ENCODE results near the gene CHTF18.

CHTF18 gene

GRCh38 chr16:759110-759910, 29.1 kb upstream of the CHTF18 start:
- Histone ChIP-seq H3K4me3 (ENCODE audit: low read depth in 1 of 5, low read length in 5 of 5) (no peak overlapping the region), H3K9me3 (ENCODE audit: control insufficient read depth in 5 of 5, low read length in 5 of 5) (peaks cover 0 to 5% (median 0%) of the 10 kb centered on the region in 5 donors), H3K36me3 (ENCODE audit: control insufficient read depth in 5 of 5, insufficient read depth in 5 of 5, low read length in 5 of 5) (no peaks in the 10 kb centered on the region), H3K27me3 (ENCODE audit: control insufficient read depth in 5 of 5, insufficient read depth in 4 of 5, low read length in 5 of 5) (peaks cover 9 to 21% (median 16%) of the 10 kb centered on the region in 5 donors), H3K9ac (ENCODE audit: low read length in 5 of 5) (no peak overlapping the region), H3K4me1 (ENCODE audit: control insufficient read depth in 5 of 5, insufficient read depth in 5 of 5, low read length in 5 of 5) (no peaks in the 10 kb centered on the region), H3K27ac (ENCODE audit: low read depth, low read length) (no peak overlapping the region)

DNA sequence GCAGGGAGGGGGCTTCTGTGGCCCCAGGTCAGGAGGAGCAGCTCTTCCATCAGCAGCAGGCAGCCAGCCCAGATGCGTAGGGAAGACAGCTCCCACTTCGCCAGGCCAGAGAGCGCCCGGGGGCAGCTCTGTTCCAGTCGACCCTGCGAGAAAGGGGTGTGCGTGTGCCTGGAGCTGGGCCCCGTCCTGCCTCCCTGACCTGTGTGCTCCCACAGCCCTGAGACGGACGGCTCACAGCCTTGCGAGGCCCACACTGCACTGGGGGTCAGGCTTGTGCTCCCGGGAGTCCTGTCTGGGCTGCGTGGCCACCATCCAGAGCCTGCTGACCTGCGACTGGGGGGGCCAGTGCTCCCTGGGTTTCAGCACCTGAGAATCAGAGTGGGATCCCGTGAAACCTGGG, 28.4 kb upstream of the CHTF18 start:
- no peak overlapping the region for H3K9ac ChIP-seq (ENCODE audit: low read length in 5 of 5)
- H3K9me3 ChIP-seq (ENCODE audit: control insufficient read depth in 5 of 5, low read length in 5 of 5): peaks cover 0 to 5% (median 0%) of the 10 kb centered on the region in 5 donors
- peaks cover 9 to 25% (median 16%) of the 10 kb centered on the region in 5 donors for H3K27me3 ChIP-seq (ENCODE audit: control insufficient read depth in 5 of 5, insufficient read depth in 4 of 5, low read length in 5 of 5)
- H3K4me1 ChIP-seq (ENCODE audit: control insufficient read depth in 5 of 5, insufficient read depth in 5 of 5, low read length in 5 of 5): no peaks in the 10 kb centered on the region
- H3K4me3 ChIP-seq (ENCODE audit: low read depth in 1 of 5, low read length in 5 of 5): no peak overlapping the region
- H3K27ac ChIP-seq (ENCODE audit: low read depth, low read length): no peak overlapping the region
- no peaks in the 10 kb centered on the region for H3K36me3 ChIP-seq (ENCODE audit: control insufficient read depth in 5 of 5, insufficient read depth in 5 of 5, low read length in 5 of 5)

GRCh38 chr16:760545-761343, 27.7 kb upstream of the CHTF18 start, which contains the start of gene MSLN:
Gene MSLN, plus strand, starts transcription at chr16:760734. Its CDS starts 1,947 bp downstream, at chr16:762681.
- Histone ChIP-seq H3K27me3 (ENCODE audit: control insufficient read depth in 5 of 5, insufficient read depth in 4 of 5, low read length in 5 of 5) (peaks cover 9 to 28% (median 18%) of the 10 kb centered on the region in 5 donors), H3K27ac (ENCODE audit: low read depth, low read length) (no peak within 1 kb of the TSS)

DNA sequence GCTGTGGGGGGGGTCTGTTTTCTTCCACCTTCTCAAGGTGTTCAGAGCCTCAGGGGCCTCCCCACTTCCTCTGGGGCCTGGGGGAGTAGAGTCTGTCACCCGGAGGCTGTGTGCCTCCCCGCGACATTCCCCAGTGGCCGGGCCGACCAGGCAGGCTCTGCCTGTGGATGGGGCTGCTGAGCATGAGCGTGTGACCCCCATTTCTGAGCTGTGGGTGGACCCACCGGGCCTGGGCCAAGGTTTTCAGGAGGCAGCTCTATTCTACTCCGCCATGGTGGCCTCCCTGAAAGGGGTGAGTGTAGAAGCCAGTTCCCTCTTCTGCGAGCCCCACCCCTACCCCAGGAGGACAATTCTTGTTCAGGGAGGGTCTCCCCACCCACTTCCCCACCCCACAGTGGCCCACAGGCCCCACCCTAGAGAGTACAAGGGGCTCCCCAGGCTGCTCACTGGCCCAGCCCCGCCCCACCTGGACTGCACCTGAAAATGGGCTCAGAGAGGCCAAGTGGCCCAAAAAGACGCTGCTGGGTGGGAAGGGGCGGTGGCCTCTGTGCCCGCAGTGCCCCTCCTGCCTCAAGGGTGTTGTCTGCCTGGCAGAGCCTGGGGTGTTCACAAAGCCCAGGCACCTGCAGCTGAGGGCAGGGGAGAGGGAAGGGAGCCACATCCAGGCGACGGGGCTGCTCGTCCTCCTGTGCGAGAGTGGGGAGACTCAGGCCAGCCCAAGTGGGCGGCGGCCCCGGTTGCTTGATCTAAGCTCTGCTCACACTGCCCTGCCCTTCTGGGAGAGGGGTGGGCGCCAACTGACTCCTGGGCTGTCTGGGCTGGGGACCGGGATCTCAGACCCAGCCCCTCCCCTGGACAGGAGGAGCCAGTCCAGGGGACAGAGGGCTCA, 26.6 kb upstream of the CHTF18 start:
- no peaks in the 10 kb centered on the region for H3K4me1 ChIP-seq (ENCODE audit: control insufficient read depth in 5 of 5, insufficient read depth in 5 of 5, low read length in 5 of 5)
- H3K27ac ChIP-seq (ENCODE audit: low read depth, low read length): no peak overlapping the region
- H3K36me3 ChIP-seq (ENCODE audit: control insufficient read depth in 5 of 5, insufficient read depth in 5 of 5, low read length in 5 of 5): no peaks in the 10 kb centered on the region
- H3K4me3 ChIP-seq (ENCODE audit: low read depth in 1 of 5, low read length in 5 of 5): no peak overlapping the region
- no peak overlapping the region for H3K9ac ChIP-seq (ENCODE audit: low read length in 5 of 5)
- H3K9me3 ChIP-seq (ENCODE audit: control insufficient read depth in 5 of 5, low read length in 5 of 5): no peaks in the 10 kb centered on the region
- H3K27me3 ChIP-seq (ENCODE audit: control insufficient read depth in 5 of 5, insufficient read depth in 4 of 5, low read length in 5 of 5): peaks cover 9 to 29% (median 25%) of the 10 kb centered on the region in 5 donors

More at GRCh38 chr16:760545-761343, 27.7 kb upstream of the CHTF18 start, which contains the start of gene MSLN:
- Histone ChIP-seq H3K9me3 (ENCODE audit: control insufficient read depth in 5 of 5, low read length in 5 of 5) (peaks cover 0 to 5% (median 0%) of the 10 kb centered on the region in 5 donors), H3K36me3 (ENCODE audit: control insufficient read depth in 5 of 5, insufficient read depth in 5 of 5, low read length in 5 of 5) (no peaks in the 10 kb centered on the region), H3K9ac (ENCODE audit: low read length in 5 of 5) (no peak within 1 kb of the TSS), H3K4me1 (ENCODE audit: control insufficient read depth in 5 of 5, insufficient read depth in 5 of 5, low read length in 5 of 5) (no peaks in the 10 kb centered on the region), H3K4me3 (ENCODE audit: low read depth in 1 of 5, low read length in 5 of 5) (no peak within 1 kb of the TSS)

GRCh38 chr16:762595-763268, 25.7 kb upstream of the CHTF18 start:
- no peak overlapping the region for H3K4me3 ChIP-seq (ENCODE audit: low read depth in 1 of 5, low read length in 5 of 5)
- no peak overlapping the region for H3K9ac ChIP-seq (ENCODE audit: low read length in 5 of 5)
- peaks cover 9 to 29% (median 25%) of the 10 kb centered on the region in 5 donors for H3K27me3 ChIP-seq (ENCODE audit: control insufficient read depth in 5 of 5, insufficient read depth in 4 of 5, low read length in 5 of 5)
- H3K4me1 ChIP-seq (ENCODE audit: control insufficient read depth in 5 of 5, insufficient read depth in 5 of 5, low read length in 5 of 5): no peaks in the 10 kb centered on the region
- no peaks in the 10 kb centered on the region for H3K36me3 ChIP-seq (ENCODE audit: control insufficient read depth in 5 of 5, insufficient read depth in 5 of 5, low read length in 5 of 5)
- H3K9me3 ChIP-seq (ENCODE audit: control insufficient read depth in 5 of 5, low read length in 5 of 5): no peaks in the 10 kb centered on the region
- H3K27ac ChIP-seq (ENCODE audit: low read depth, low read length): no peak overlapping the region

DNA sequence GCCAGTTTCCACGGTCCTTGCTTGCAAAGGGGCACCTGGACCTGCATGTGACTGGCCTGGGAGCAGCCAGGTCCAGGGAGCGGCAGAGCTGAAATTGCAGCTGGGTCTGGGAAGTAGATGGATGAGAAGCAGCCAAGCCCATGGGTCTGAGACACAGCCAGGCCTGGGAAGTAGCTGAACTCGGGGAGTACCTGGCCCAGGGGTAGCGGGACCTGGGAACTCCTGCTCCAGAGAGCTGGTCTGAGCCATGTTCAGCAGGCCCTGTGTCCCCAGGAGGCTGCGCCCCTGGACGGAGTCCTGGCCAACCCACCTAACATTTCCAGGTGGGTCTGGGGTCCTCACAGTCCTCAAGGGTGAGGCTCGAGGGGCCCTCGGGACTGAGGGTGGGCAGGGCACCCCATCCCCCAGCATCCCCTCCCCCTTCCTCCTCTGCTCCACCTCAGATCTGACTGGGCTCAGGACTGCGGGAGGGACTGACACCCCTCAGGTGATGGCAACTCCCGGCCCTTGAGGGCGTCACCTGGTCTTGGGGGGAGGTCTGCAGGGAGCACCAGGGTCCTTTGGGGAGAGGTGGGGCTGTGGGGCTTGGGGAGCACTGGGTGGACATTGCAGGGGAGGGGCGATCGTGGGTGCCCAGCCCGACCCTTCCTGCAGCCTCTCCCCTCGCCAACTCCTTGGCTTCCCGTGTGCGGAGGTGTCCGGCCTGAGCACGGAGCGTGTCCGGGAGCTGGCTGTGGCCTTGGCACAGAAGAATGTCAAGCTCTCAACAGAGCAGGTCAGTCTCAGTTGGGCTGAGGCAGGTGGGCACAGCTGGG, 24.8 kb upstream of the CHTF18 start:
- H3K27ac ChIP-seq (ENCODE audit: low read depth, low read length): no peak overlapping the region
- H3K27me3 ChIP-seq (ENCODE audit: control insufficient read depth in 5 of 5, insufficient read depth in 4 of 5, low read length in 5 of 5): peaks cover 10 to 29% (median 25%) of the 10 kb centered on the region in 5 donors
- no peaks in the 10 kb centered on the region for H3K4me1 ChIP-seq (ENCODE audit: control insufficient read depth in 5 of 5, insufficient read depth in 5 of 5, low read length in 5 of 5)
- H3K9me3 ChIP-seq (ENCODE audit: control insufficient read depth in 5 of 5, low read length in 5 of 5): no peaks in the 10 kb centered on the region
- no peak overlapping the region for H3K9ac ChIP-seq (ENCODE audit: low read length in 5 of 5)
- no peaks in the 10 kb centered on the region for H3K36me3 ChIP-seq (ENCODE audit: control insufficient read depth in 5 of 5, insufficient read depth in 5 of 5, low read length in 5 of 5)
- no peak overlapping the region for H3K4me3 ChIP-seq (ENCODE audit: low read depth in 1 of 5, low read length in 5 of 5)

GRCh38 chr16:764184-764750, 24.2 kb upstream of the CHTF18 start:
- peaks cover 14 to 30% (median 26%) of the 10 kb centered on the region in 5 donors for H3K27me3 ChIP-seq (ENCODE audit: control insufficient read depth in 5 of 5, insufficient read depth in 4 of 5, low read length in 5 of 5)

DNA sequence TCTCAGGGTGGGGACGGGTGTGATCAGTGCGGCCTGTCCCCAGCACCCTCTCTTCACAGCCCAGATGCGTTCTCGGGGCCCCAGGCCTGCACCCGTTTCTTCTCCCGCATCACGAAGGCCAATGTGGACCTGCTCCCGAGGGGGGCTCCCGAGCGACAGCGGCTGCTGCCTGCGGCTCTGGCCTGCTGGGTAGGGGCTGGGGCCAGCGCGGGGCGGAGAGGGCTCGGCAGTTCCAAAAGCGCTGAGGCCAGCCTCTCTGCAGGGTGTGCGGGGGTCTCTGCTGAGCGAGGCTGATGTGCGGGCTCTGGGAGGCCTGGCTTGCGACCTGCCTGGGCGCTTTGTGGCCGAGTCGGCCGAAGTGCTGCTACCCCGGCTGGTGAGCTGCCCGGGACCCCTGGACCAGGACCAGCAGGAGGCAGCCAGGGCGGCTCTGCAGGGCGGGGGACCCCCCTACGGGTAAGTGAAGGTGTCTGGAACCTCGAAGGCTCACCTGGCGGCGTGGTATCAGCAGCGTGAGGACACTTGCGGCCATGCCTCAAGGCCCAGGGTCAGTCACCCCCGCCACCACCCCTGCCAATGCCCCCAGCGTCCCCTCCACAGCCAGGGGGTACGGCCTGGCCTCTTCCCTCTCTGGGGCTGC, 23.5 kb upstream of the CHTF18 start:
- no peaks in the 10 kb centered on the region for H3K4me1 ChIP-seq (ENCODE audit: control insufficient read depth in 5 of 5, insufficient read depth in 5 of 5, low read length in 5 of 5)
- H3K27ac ChIP-seq (ENCODE audit: low read depth, low read length): no peak overlapping the region
- H3K27me3 ChIP-seq (ENCODE audit: control insufficient read depth in 5 of 5, insufficient read depth in 4 of 5, low read length in 5 of 5): peaks cover 17 to 36% (median 33%) of the 10 kb centered on the region in 5 donors
- no peak overlapping the region for H3K4me3 ChIP-seq (ENCODE audit: low read depth in 1 of 5, low read length in 5 of 5)
- no peaks in the 10 kb centered on the region for H3K36me3 ChIP-seq (ENCODE audit: control insufficient read depth in 5 of 5, insufficient read depth in 5 of 5, low read length in 5 of 5)
- no peak overlapping the region for H3K9ac ChIP-seq (ENCODE audit: low read length in 5 of 5)
- H3K9me3 ChIP-seq (ENCODE audit: control insufficient read depth in 5 of 5, low read length in 5 of 5): no peaks in the 10 kb centered on the region

More at GRCh38 chr16:764184-764750, 24.2 kb upstream of the CHTF18 start:
- Histone ChIP-seq H3K9ac (ENCODE audit: low read length in 5 of 5) (no peak overlapping the region), H3K4me3 (ENCODE audit: low read depth in 1 of 5, low read length in 5 of 5) (no peak overlapping the region), H3K36me3 (ENCODE audit: control insufficient read depth in 5 of 5, insufficient read depth in 5 of 5, low read length in 5 of 5) (no peaks in the 10 kb centered on the region), H3K4me1 (ENCODE audit: control insufficient read depth in 5 of 5, insufficient read depth in 5 of 5, low read length in 5 of 5) (no peaks in the 10 kb centered on the region), H3K27ac (ENCODE audit: low read depth, low read length) (no peak overlapping the region), H3K9me3 (ENCODE audit: control insufficient read depth in 5 of 5, low read length in 5 of 5) (no peaks in the 10 kb centered on the region)
